HEK293 (cell line): ENCODE results near the gene CCR6.

Source experiments
- CTCF ChIA-PET: fragments of 350-600 bp; formaldehyde crosslinking; extraction: SDS; loops from one replicate; lab custom pipeline; 2021; ENCODE audit warnings: antibody characterized with exemption; lab: Yijun Ruan, JAX
- POLR2A ChIA-PET: fragments of 300-600 bp; formaldehyde crosslinking; extraction: SDS; loops from one replicate; lab custom pipeline; 2020; ENCODE audit warnings: antibody characterized with exemption, inconsistent platforms; lab: Yijun Ruan, JAX
- H3K27ac ChIP-seq: fragments of 200-500 bp; sonication (Bioruptor generic); 2 replicates; pipeline ENCODE4 v1.5.1; 2014; ENCODE audit warnings: low read depth, low read length, control low read depth, inconsistent platforms; ENCODE audit errors: extremely low read depth
- H3K36me3 ChIP-seq, 2 experiments: fragments of 200-500 bp in 1 of 2; sonication (Bioruptor generic) in 1 of 2; 1 replicate in 1 of 2; 2 replicates in 1 of 2; pipeline ENCODE4 v1.5.1; 2014 to 2017; ENCODE audit warnings: inconsistent platforms in 2 of 2, low read length in 2 of 2; ENCODE audit not compliant: control insufficient read depth in 2 of 2, insufficient read depth in 1 of 2
- H3K4me1 ChIP-seq: fragments of 200-500 bp; sonication (Bioruptor generic); 2 replicates; pipeline ENCODE4 v1.5.1; 2014; ENCODE audit warnings: mild to moderate bottlenecking, low read length, inconsistent platforms; ENCODE audit not compliant: control insufficient read depth, insufficient read depth
- H3K4me3 ChIP-seq: 2 replicates; pipeline ENCODE4 v1.5.1; 2011; ENCODE audit warnings: low read depth, mild to moderate bottlenecking, control low read depth, low read length, moderate library complexity
- H3K9me3 ChIP-seq: fragments of 200-500 bp; sonication (Bioruptor generic); 2 replicates; pipeline ENCODE4 v1.5.1; 2014; ENCODE audit warnings: low read depth, low read length, inconsistent platforms; ENCODE audit not compliant: control insufficient read depth, insufficient read depth
- KLF7 ChIP-seq: fragments of 450-650 bp; formaldehyde crosslinking; IDR thresholded peaks from 2 replicates; pipeline ENCODE4 v1.5.1; 2016; ENCODE audit warnings: missing biosample characterization, missing genetic modification characterization, borderline replicate concordance
- OSR2 ChIP-seq: fragments of 450-650 bp; formaldehyde crosslinking; IDR thresholded peaks from 2 replicates; pipeline ENCODE4 v1.5.1; 2016; ENCODE audit warnings: missing biosample characterization, missing genetic modification characterization
- REPIN1 ChIP-seq: fragments of 450-650 bp; formaldehyde crosslinking; IDR thresholded peaks from 2 replicates; pipeline ENCODE4 v1.5.1; 2017; ENCODE audit warnings: missing biosample characterization, missing genetic modification characterization, low read depth
- SP3 ChIP-seq: fragments of 450-650 bp; formaldehyde crosslinking; IDR thresholded peaks from 2 replicates; pipeline ENCODE4 v1.5.1; 2016; ENCODE audit warnings: missing biosample characterization, missing genetic modification characterization
- YY1 ChIP-seq: fragments of 450-650 bp; formaldehyde crosslinking; IDR thresholded peaks from 2 replicates; pipeline ENCODE4 v1.5.1; 2018; ENCODE audit warnings: missing biosample characterization, missing genetic modification characterization
- ZBTB8A ChIP-seq: fragments of 450-650 bp; formaldehyde crosslinking; IDR thresholded peaks from 2 replicates; pipeline ENCODE4 v1.5.1; 2016; ENCODE audit warnings: missing biosample characterization, missing genetic modification characterization
- ZIC2 ChIP-seq: fragments of 450-650 bp; formaldehyde crosslinking; IDR thresholded peaks from 2 replicates; pipeline ENCODE4 v1.5.1; 2016; ENCODE audit warnings: missing biosample characterization, missing genetic modification characterization
- ZNF214 ChIP-seq: fragments of 450-650 bp; formaldehyde crosslinking; IDR thresholded peaks from 2 replicates; pipeline ENCODE4 v1.5.1; 2017; ENCODE audit warnings: missing biosample characterization, mild to moderate bottlenecking, missing genetic modification characterization, borderline replicate concordance
- ZNF341 ChIP-seq: fragments of 450-650 bp; formaldehyde crosslinking; IDR thresholded peaks from 2 replicates; pipeline ENCODE4; 2016; ENCODE audit warnings: low read depth, missing biosample characterization, missing genetic modification characterization
- ZNF37A ChIP-seq: fragments of 450-650 bp; IDR thresholded peaks from 2 replicates; pipeline ENCODE4 v1.5.1; 2018; ENCODE audit warnings: missing biosample characterization, missing genetic modification characterization
- ZNF416 ChIP-seq: fragments of 450-650 bp; formaldehyde crosslinking; IDR thresholded peaks from 2 replicates; pipeline ENCODE4 v1.5.1; 2016; ENCODE audit warnings: missing biosample characterization, missing genetic modification characterization
- ZNF426 ChIP-seq: fragments of 450-650 bp; formaldehyde crosslinking; IDR thresholded peaks from 2 replicates; pipeline ENCODE4 v1.5.1; 2017; ENCODE audit warnings: missing biosample characterization, missing genetic modification characterization, mild to moderate bottlenecking, inconsistent platforms, moderate library complexity
- ZNF501 ChIP-seq: fragments of 450-650 bp; formaldehyde crosslinking; IDR thresholded peaks from 2 replicates; pipeline ENCODE4 v1.5.1; 2016; ENCODE audit warnings: missing biosample characterization, missing genetic modification characterization
- ZNF521 ChIP-seq: fragments of 450-650 bp; formaldehyde crosslinking; IDR thresholded peaks from 2 replicates; pipeline ENCODE4 v1.5.1; 2017; ENCODE audit warnings: missing biosample characterization, mild to moderate bottlenecking, missing genetic modification characterization
- ZNF548 ChIP-seq: fragments of 450-650 bp; formaldehyde crosslinking; IDR thresholded peaks from 2 replicates; pipeline ENCODE4 v1.5.1; 2016; ENCODE audit warnings: missing biosample characterization, missing genetic modification characterization
- ZNF670 ChIP-seq: fragments of 450-650 bp; formaldehyde crosslinking; IDR thresholded peaks from 2 replicates; pipeline ENCODE4 v1.5.1; 2016; ENCODE audit warnings: missing biosample characterization, missing genetic modification characterization, low read depth
- ZNF768 ChIP-seq: fragments of 450-650 bp; formaldehyde crosslinking; IDR thresholded peaks from 2 replicates; pipeline ENCODE4 v1.5.1; 2018; ENCODE audit warnings: missing biosample characterization, mild to moderate bottlenecking, missing genetic modification characterization
- TF ChIP-seq, protein P1 (sequence below): fragments of 450-650 bp; formaldehyde crosslinking; IDR thresholded peaks from 2 replicates; pipeline ENCODE4 v1.5.1; 2016; ENCODE audit warnings: missing biosample characterization, missing genetic modification characterization, borderline replicate concordance
- TF ChIP-seq, protein P2 (sequence below): fragments of 450-650 bp; formaldehyde crosslinking; IDR thresholded peaks from 2 replicates; pipeline ENCODE4 v1.5.1; 2016; ENCODE audit warnings: missing biosample characterization, missing genetic modification characterization, low read depth
- TF ChIP-seq, protein P3 (sequence below): fragments of 450-650 bp; formaldehyde crosslinking; IDR thresholded peaks from 2 replicates; pipeline ENCODE4 v1.5.1; 2017; ENCODE audit warnings: missing biosample characterization, missing genetic modification characterization
- TF ChIP-seq, protein P4 (sequence below): fragments of 450-650 bp; formaldehyde crosslinking; IDR thresholded peaks from 2 replicates; pipeline ENCODE4 v1.5.1; 2016; ENCODE audit warnings: missing biosample characterization, missing genetic modification characterization

The CCR6 gene

DNA sequence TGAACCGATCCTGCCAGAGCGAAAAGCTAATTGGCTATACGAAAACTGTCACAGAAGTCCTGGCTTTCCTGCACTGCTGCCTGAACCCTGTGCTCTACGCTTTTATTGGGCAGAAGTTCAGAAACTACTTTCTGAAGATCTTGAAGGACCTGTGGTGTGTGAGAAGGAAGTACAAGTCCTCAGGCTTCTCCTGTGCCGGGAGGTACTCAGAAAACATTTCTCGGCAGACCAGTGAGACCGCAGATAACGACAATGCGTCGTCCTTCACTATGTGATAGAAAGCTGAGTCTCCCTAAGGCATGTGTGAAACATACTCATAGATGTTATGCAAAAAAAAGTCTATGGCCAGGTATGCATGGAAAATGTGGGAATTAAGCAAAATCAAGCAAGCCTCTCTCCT is 14.2 kb downstream of the CCR6 start:
- H3K27ac ChIP-seq = no peak overlapping the region
- no peak for TF ChIP-seq ZBTB8A (tag by site-specific recombination)
- TF ChIP-seq ZNF37A (tag by site-specific recombination) = no peak
- TF ChIP-seq, protein P1, sequence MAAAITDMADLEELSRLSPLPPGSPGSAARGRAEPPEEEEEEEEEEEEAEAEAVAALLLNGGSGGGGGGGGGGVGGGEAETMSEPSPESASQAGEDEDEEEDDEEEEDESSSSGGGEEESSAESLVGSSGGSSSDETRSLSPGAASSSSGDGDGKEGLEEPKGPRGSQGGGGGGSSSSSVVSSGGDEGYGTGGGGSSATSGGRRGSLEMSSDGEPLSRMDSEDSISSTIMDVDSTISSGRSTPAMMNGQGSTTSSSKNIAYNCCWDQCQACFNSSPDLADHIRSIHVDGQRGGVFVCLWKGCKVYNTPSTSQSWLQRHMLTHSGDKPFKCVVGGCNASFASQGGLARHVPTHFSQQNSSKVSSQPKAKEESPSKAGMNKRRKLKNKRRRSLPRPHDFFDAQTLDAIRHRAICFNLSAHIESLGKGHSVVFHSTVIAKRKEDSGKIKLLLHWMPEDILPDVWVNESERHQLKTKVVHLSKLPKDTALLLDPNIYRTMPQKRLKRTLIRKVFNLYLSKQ (tag by site-specific recombination) = no peak
- no peak for TF ChIP-seq ZNF670 (tag by site-specific recombination)
- TF ChIP-seq ZNF768 = no peak
- no peaks in the 10 kb centered on the region for H3K9me3 ChIP-seq
- CTCF ChIA-PET = interaction anchor here (0.6 to 1.9 kb wide), 3 partner anchors 108 to 366 kb away, joined by 3 to 5 read pairs (median 3); no protein-coding TSS in a partner anchor
- no peaks in the 10 kb centered on the region for H3K36me3 ChIP-seq
- POLR2A ChIA-PET = no interaction called here
- H3K4me1 ChIP-seq = no peaks in the 10 kb centered on the region
- no peak overlapping the region for H3K4me3 ChIP-seq

DNA sequence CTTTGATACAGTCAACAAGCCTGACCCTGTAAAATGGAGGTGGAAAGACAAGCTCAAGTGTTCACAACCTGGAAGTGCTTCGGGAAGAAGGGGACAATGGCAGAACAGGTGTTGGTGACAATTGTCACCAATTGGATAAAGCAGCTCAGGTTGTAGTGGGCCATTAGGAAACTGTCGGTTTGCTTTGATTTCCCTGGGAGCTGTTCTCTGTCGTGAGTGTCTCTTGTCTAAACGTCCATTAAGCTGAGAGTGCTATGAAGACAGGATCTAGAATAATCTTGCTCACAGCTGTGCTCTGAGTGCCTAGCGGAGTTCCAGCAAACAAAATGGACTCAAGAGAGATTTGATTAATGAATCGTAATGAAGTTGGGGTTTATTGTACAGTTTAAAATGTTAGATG is 15.0 kb downstream of the CCR6 start:
- CTCF ChIA-PET = interaction anchor here (0.6 to 1.9 kb wide), 5 partner anchors 13 to 367 kb away, joined by 3 to 5 read pairs (median 3); no protein-coding TSS in a partner anchor
- Histone ChIP-seq H3K4me1 (no peaks in the 10 kb centered on the region), H3K36me3 (no peaks in the 10 kb centered on the region), H3K9me3 (no peaks in the 10 kb centered on the region), H3K4me3 (no peak overlapping the region), H3K27ac (no peak overlapping the region)
- POLR2A ChIA-PET = no interaction called here
- TF ChIP-seq REPIN1 = no peak
- TF ChIP-seq, protein P2, sequence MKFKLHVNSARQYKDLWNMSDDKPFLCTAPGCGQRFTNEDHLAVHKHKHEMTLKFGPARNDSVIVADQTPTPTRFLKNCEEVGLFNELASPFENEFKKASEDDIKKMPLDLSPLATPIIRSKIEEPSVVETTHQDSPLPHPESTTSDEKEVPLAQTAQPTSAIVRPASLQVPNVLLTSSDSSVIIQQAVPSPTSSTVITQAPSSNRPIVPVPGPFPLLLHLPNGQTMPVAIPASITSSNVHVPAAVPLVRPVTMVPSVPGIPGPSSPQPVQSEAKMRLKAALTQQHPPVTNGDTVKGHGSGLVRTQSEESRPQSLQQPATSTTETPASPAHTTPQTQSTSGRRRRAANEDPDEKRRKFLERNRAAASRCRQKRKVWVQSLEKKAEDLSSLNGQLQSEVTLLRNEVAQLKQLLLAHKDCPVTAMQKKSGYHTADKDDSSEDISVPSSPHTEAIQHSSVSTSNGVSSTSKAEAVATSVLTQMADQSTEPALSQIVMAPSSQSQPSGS = no peak
- TF ChIP-seq ZNF214 (tag by site-specific recombination) = no peak
- TF ChIP-seq YY1 (tag by site-specific recombination) = no peak
- TF ChIP-seq, protein P3, sequence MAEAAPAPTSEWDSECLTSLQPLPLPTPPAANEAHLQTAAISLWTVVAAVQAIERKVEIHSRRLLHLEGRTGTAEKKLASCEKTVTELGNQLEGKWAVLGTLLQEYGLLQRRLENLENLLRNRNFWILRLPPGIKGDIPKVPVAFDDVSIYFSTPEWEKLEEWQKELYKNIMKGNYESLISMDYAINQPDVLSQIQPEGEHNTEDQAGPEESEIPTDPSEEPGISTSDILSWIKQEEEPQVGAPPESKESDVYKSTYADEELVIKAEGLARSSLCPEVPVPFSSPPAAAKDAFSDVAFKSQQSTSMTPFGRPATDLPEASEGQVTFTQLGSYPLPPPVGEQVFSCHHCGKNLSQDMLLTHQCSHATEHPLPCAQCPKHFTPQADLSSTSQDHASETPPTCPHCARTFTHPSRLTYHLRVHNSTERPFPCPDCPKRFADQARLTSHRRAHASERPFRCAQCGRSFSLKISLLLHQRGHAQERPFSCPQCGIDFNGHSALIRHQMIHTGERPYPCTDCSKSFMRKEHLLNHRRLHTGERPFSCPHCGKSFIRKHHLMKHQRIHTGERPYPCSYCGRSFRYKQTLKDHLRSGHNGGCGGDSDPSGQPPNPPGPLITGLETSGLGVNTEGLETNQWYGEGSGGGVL (tag by site-specific recombination) = no peak
- TF ChIP-seq ZNF521 (tag by site-specific recombination) = no peak
- TF ChIP-seq KLF7 (tag by site-specific recombination) = no peak
- no peak for TF ChIP-seq ZNF341
- no peak for TF ChIP-seq ZNF548
- no peak for TF ChIP-seq SP3 (tag by site-specific recombination)
- TF ChIP-seq, protein P4, sequence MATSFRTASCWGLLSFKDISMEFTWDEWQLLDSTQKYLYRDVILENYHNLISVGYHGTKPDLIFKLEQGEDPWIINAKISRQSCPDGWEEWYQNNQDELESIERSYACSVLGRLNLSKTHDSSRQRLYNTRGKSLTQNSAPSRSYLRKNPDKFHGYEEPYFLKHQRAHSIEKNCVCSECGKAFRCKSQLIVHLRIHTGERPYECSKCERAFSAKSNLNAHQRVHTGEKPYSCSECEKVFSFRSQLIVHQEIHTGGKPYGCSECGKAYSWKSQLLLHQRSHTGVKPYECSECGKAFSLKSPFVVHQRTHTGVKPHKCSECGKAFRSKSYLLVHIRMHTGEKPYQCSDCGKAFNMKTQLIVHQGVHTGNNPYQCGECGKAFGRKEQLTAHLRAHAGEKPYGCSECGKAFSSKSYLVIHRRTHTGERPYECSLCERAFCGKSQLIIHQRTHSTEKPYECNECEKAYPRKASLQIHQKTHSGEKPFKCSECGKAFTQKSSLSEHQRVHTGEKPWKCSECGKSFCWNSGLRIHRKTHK (tag by site-specific recombination) = no peak
- no peak for TF ChIP-seq ZNF426 (tag by site-specific recombination)
- TF ChIP-seq OSR2 (tag by site-specific recombination) = no peak
- no peak for TF ChIP-seq ZNF501 (tag by site-specific recombination)
- no peak for TF ChIP-seq ZNF416 (tag by site-specific recombination)
- TF ChIP-seq ZIC2 = no peak
